GM18868 (cell line): Measurements from ENCODE around the gene CFL1.
"Not testable (repeated sequence)": the region's sequence is repeated elsewhere in the genome, so short reads cannot be mapped to it uniquely, and the experiment has no call there.

Experiments used
- ATAC-seq: cut with Tn5 transposase; IDR thresholded peaks from one replicate; pipeline ENCODE4 v1.9.1; 2021; ENCODE audit warnings: mild to moderate bottlenecking, moderate library complexity; ENCODE audit not compliant: unreplicated experiment

CFL1 gene

DNA sequence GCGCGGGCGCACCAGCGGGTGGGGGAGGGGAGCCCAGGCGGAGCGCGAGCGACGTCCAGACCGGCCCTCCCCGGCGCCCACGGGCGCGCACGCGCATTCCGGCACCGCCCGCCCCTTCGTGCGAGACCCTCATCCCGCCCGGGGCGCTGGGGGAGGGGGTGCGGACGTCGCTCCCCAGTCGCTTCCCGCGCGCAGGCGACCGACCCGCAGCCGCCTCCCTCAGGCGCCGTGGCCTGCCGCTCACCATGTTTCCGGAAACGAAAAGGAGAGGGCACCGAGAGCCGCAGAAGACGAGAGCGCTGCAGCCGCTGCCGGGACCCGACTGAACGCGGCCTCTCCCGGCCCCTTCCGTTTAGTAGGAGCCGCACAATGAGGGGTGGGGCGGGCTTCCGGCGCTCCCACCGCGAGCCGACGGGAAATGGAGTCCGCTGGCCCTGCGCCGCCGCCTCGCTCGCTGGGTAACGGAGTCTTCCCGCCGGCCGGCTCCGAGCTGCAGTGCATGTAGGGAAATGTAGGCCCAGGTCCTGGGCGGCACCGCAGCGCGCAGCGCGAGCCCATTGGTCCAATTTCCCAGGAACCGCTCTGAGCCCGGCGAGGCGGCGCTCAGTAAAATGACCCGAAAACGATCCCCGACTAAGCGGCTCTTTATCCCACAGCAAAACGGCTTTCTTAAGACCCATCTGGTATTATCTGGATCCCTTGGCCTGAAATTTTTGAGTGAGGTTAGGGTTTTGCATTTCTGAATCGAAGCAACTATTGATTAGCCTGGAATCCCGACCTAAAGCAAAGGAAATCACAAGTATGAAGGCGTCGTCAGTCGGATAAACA is at the start of gene CFL1:
Gene CFL1, minus strand, starts transcription at position 328 of the 828 bp plus-strand sequence. Its CDS starts 81 bp downstream, at position 247.
- ATAC-seq = peak; percentile 51

GRCh38 chr11:65906602-65907001 is 48.6 kb upstream of the CFL1 start:
- ATAC-seq = no peak

GRCh38 chr11:65903715-65904114 is 45.7 kb upstream of the CFL1 start:
- no peak for ATAC-seq

GRCh38 chr11:65903068-65903481 is 45.1 kb upstream of the CFL1 start:
- no peak for ATAC-seq

- no peak for ATAC-seq
Measured at GRCh38 chr11:65900899-65901180, 42.9 kb upstream of the CFL1 start.

DNA sequence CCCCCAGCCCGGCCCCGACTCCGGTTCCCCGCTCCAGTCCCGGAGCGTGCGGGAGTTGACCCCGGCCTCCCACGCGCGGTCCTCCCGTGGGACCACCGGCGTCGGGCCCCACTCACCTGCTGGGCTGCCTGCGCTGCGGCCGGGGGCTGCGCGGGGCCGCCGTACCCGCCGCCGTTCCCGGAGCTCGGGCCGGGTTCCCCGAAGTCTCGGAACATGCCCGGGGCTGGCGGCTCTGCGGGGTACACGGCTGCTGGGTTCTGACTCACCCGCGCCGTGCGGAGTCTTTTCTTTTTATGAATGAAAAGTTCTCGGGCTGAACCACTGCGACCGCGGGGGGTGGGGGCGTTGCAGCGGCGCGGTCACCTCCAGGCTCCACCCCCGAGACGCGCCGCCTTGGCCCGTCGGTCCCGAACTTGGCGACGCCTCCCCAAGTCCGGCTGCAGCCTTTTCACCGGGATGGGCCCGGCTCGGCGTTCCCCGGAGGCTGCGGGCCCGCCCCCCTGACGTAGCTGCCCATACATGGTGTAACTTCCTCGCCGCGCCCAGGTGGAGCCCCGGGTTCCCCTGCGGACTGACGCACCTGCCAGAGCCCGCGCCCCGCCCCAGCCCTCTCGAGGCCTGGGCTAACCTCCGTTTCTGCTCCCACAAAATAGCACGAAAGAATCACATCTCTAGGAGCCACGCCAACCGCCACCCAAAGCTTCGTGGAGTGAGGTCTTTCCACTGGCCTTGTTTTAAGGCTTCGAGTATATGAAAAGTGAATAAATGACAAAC is 42.3 kb upstream of the CFL1 start, which contains the start of gene FOSL1:
Gene FOSL1, minus strand, starts transcription at position 264 of the 774 bp plus-strand sequence. Its CDS starts 49 bp downstream, at position 215.
- ATAC-seq = peak; percentile 85

DNA sequence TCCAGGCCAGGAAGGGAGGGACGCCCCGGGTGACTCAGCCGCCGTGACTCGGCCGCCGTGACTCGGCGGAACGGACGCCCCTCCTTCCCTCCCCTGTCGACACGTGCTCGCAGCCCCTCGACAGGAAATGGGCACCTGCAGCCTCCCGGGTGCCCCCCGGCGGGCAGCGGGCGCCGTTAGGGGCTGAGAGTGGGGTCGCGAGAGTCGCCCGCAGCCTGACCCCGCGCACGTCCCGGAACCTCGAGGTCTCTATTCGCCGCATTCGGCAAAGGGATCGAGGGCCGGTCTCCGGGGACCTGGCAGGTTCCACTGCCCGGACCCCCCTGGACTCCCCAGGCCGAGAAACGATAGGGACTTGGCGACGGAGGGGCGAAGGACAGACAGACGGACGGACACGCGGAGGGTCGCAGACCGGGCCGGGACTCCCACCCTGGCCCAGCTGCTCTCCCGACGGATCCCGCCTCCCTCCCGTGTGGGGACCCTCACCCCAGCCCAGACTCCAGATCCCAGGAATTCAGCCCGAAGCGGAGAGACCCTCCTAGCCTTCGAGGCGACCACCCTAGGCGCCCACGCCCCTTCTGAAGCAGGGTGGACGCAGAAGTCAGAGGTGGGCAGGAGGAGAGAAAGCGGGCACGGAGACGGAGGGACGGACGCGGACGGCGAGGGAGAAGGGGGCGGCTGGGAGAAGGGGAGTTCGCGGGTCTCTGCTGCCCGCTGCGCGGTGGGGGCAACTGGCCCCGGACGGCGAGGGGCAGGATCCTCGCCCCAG is 41.6 kb upstream of the CFL1 start:
- no peak for ATAC-seq

DNA sequence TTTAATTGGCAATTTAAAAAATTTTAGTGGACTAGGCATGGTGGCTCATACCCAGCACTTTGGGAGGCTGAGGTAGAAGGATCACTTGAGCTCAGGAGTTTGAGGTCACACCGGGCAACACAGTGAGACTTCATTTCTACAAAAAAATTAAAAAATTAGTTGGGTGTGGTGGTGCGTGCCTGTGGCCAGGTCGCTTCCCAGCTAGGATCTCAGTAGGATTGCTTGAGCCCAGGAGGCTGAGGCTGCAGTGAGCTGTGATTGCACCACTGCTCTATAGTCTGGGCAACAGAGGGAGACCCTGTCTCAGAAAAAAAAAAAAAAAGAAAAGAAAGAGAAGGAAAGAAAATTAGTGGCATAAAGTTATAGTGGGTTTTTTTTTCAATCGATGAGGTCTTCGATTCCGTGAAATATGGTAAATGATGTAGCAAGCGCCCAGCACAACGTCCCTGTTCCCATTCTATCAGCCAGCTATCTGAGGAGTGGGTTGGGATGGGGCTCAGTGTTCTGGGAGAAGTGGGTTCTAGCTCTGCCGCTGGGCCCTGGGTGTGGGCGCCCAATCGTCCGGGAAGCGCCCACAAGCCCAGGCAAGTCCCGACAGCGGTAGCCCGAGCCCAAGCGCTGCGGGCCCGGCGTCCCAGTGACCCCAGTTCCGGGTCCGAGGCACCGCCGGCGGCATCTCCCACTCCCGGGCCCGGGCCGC is 40.8 kb upstream of the CFL1 start:
- ATAC-seq = no peak

- no peak for ATAC-seq
Measured at GRCh38 chr11:65897020-65897471, 39.1 kb upstream of the CFL1 start.

DNA sequence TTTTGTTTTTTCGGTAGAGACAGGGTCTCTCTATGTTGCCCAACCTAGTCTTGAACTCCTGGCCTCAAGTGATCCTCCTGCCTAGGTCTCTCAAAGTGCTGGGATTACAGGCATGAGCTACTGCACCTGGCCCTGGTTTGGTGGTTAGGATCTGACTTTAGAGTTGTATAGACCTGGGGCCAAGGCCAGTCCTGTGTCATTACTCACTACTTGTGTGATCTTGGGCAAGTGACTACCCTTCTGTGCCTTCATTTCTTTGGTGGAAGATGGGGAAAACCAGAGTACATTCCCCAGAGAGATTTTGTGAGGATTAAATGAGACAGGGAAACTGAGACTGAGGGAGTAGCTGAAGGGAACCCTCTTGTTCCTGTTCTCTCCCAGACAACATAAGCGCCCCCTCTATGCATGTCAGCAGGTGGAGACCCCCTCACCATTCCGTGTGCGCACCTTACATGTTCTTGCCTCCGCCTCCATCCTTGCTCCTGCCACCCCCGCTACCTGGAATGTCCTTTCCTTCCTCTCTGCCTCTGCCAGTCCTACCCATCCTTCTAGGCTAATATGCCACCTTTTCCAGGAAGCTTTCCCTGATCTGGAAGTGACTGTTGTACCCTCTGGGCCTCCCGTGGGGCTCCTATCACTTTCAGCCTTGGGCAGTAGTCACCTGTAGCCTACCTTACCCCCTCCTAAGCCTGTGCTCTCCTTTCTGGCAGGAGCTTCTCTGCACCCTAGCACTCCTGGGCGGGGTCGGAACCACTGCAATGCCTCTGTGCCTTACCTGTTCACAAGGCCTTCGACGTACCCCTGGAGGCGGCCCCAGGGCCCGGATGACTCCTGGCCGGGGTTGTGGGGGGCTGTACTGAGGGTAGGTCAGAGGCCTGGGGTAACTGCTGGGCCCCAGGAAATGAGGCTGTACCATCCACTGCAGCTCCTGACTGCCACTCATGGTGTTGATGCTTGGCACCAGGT is 38.3 kb upstream of the CFL1 start:
- ATAC-seq = no peak

DNA sequence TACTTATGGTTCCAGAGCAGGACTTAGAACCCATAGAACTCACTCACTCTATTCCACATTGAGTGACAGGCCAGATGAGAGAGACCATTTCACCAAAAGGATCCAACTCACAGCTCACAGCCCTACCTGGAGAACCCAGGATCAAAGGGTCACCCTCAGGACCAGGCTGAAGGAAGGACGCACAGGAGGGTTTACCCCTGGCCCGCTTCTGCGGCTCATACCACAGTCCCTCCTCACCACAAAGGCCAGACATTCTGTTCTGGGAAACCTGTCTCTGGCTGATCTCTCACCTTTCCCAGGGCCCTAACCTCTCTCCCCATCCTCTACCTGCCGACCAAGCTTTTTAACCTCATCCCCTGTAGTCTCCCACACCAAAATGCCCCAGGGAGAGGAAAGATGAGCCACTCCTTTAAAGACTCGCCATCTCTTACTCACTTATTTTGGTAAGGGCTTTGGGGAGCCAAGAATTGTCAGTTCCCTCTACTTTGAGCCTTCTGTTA is 37.6 kb upstream of the CFL1 start:
- no peak for ATAC-seq

DNA sequence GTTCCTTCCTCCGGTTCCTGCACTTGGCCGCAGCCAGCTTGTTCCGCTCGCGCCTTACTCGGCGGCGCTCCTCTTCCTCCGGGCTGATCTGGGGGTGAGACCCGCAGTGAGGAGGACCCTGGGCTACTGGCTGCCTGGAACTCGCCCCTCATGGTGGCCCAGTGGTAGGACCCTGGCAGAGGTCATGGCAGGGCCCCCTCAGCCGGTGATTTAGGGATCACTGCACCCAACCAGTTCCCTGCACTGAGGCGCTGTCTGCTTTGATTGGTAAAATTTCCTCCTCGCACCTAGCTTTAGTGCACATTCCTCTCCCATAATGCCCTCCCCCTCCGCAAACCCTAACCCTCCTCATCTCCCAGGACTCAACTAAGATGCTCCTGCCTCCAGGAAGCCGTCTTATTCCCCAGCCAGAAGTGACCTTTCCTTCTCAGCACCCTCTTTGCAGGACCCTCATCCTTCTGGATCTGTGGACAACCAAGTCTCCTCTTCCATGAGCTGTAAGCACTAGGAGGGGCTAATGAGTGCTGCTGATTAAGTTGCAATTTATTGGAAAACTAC is 36.1 kb upstream of the CFL1 start:
- no peak for ATAC-seq

- ATAC-seq = no peak
Measured at GRCh38 chr11:65892661-65893317, 34.8 kb upstream of the CFL1 start.

DNA sequence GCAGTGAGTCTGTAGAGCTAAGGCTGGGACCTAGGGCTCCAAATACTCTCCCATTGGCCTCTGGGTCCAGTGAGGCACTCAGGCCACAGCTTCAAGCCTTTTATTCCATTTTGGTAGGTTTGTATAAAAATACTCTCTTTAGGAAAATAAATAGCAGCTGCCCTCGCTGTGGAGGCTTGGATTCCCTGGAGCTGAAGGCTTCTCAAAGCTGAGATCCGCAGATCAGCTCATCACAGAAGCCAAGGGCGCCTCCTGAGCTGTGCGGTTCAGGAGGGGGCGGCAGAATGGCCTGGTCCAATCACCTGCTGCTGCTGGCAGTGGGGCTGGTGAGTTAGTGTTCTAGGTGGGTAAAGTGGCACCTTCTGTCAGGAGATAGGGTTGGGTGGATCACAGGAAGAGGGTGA is 34.2 kb upstream of the CFL1 start:
- not testable (repeated sequence) for ATAC-seq

DNA sequence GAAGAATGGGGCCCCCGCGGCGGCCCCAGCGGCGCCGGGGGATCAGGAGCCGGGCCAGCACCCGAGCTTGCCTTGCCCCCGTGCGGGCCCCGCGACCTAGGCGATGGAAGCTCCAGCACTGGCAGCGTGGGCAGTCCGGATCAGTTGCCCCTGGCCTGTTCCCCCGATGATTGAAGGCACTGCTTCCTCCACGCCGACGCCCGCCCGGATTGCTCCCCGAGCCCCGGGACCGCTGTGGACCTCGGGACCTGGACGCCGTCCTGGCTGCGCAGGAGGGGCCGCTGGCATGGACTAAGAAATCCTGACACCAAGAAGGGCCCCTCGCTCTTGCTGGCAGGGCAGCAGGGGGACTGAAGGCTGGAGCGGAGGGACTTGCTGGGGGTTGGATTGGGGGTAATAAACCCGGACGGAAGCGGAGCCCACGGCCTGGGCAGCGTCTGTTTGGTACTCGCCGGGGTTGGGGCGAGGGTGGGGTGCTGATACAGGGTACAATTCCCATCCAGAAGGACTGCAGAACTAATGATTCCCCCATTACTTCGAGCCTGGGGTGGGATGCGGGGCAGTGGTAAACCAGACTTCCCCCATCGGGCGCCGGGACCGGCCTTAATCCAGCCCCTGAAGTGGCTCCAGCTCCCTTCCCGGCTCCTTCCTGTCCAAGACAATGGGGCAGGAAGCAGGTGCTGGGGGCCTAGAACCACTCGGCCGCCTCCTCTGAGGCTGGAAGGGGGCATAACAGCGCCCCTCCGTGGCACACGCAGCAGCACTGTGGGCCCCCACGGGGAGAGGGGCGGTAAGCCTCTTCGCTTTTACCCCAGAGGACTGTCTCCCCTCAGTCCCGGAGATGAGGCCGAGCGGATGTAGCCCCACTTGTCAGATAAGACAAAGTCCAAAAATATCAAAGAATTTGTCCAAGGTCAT is 33.5 kb upstream of the CFL1 start:
- no peak for ATAC-seq

GRCh38 chr11:65890324-65891218 is 32.6 kb upstream of the CFL1 start, which contains the start of gene CCDC85B:
Gene CCDC85B, plus strand, starts transcription at chr11:65890673. Its CDS starts 111 bp downstream, at chr11:65890784.
- peak; percentile 54 for ATAC-seq
